ENCODE results near the gene SLC5A11. TPM values are rescaled to one million over a fixed set of nuclear protein-coding genes. Genes with fewer than 3 reads are reported as not detected.

SLC5A11 gene
- total RNA-seq, 1 donor from 2014 or later, result 0.63 TPM

GRCh38 chr16:24846548-24847357, 990 bp downstream of the SLC5A11 start:
- H3K4me1 Mint-ChIP-seq (ENCODE audit: unreplicated experiment), result no peaks in the 10 kb centered on the region
- no peak overlapping the region for H3K27ac Mint-ChIP-seq
- DNase-seq (ENCODE audit: extremely low spot score, unreplicated experiment), result no peak
- H3K36me3 Mint-ChIP-seq, result no peaks in the 10 kb centered on the region
- peaks cover 3% of the 10 kb centered on the region for H3K27me3 Mint-ChIP-seq
- H3K9me3 Mint-ChIP-seq, result no peaks in the 10 kb centered on the region
- no peak for TF ChIP-seq CTCF (conservative IDR thresholded peaks at IDR 0.05)
- H3K4me3 Mint-ChIP-seq, result no peak overlapping the region

- DNase-seq (ENCODE audit: extremely low spot score, unreplicated experiment), result no peak
- Mint-ChIP-seq H3K27me3 (peaks cover 3% of the 10 kb centered on the region), H3K36me3 (no peaks in the 10 kb centered on the region), H3K27ac (no peak overlapping the region), H3K4me1 (ENCODE audit: unreplicated experiment) (no peaks in the 10 kb centered on the region), H3K4me3 (no peak overlapping the region), H3K9me3 (no peaks in the 10 kb centered on the region)
- no peak for TF ChIP-seq CTCF (conservative IDR thresholded peaks at IDR 0.05)
Observed at GRCh38 chr16:24847358-24847664, 1.5 kb downstream of the SLC5A11 start.

- H3K27me3 Mint-ChIP-seq, result peaks cover 3% of the 10 kb centered on the region
- H3K4me1 Mint-ChIP-seq (ENCODE audit: unreplicated experiment), result no peaks in the 10 kb centered on the region
- no peak overlapping the region for H3K27ac Mint-ChIP-seq
- no peaks in the 10 kb centered on the region for H3K9me3 Mint-ChIP-seq
- no peak for TF ChIP-seq CTCF (conservative IDR thresholded peaks at IDR 0.05)
- no peak for DNase-seq (ENCODE audit: extremely low spot score, unreplicated experiment)
- H3K4me3 Mint-ChIP-seq, result no peak overlapping the region
- H3K36me3 Mint-ChIP-seq, result no peaks in the 10 kb centered on the region
Observed at GRCh38 chr16:24848065-24848464, 2.3 kb downstream of the SLC5A11 start.

- H3K27me3 Mint-ChIP-seq, result peaks cover 3% of the 10 kb centered on the region
- H3K36me3 Mint-ChIP-seq, result no peaks in the 10 kb centered on the region
- no peak for TF ChIP-seq CTCF (conservative IDR thresholded peaks at IDR 0.05)
- H3K4me3 Mint-ChIP-seq, result no peak overlapping the region
- no peak for DNase-seq (ENCODE audit: extremely low spot score, unreplicated experiment)
- H3K4me1 Mint-ChIP-seq (ENCODE audit: unreplicated experiment), result no peaks in the 10 kb centered on the region
- no peak overlapping the region for H3K27ac Mint-ChIP-seq
- no peaks in the 10 kb centered on the region for H3K9me3 Mint-ChIP-seq
Observed at GRCh38 chr16:24849641-24850040, 3.9 kb downstream of the SLC5A11 start.

GRCh38 chr16:24850289-24850938, 4.7 kb downstream of the SLC5A11 start:
- no peak overlapping the region for H3K27ac Mint-ChIP-seq
- TF ChIP-seq CTCF (conservative IDR thresholded peaks at IDR 0.05), result no peak
- no peak for DNase-seq (ENCODE audit: extremely low spot score, unreplicated experiment)
- H3K9me3 Mint-ChIP-seq, result no peaks in the 10 kb centered on the region
- H3K4me3 Mint-ChIP-seq, result no peak overlapping the region
- H3K27me3 Mint-ChIP-seq, result peaks cover 3% of the 10 kb centered on the region
- H3K4me1 Mint-ChIP-seq (ENCODE audit: unreplicated experiment), result no peaks in the 10 kb centered on the region
- H3K36me3 Mint-ChIP-seq, result no peaks in the 10 kb centered on the region

Measured in type B pancreatic cell (in vitro differentiated cells).